Spinal cord (tissue), 10 donors: ENCODE results near the gene HPSE2. TPM values are rescaled to one million over a fixed set of nuclear protein-coding genes. Genes with fewer than 3 reads are reported as not detected.

Experiments used
- DNase-seq, 6 donors: peaks; one replicate each; pipeline versions ENCODE4 v3.0.0 to v3.0.0-alpha.2; 2013 to 2015; ENCODE audit warnings: low spot score in 6 of 6, low read depth in 4 of 6
- H3K27ac ChIP-seq: one replicate; pipeline ENCODE4 v1.5.1; 2013; ENCODE audit warnings: low read depth, low read length, control low read depth
- H3K27me3 ChIP-seq: one replicate; pipeline ENCODE4 v1.6.1; 2013; ENCODE audit warnings: low read length; ENCODE audit not compliant: control insufficient read depth, insufficient read depth
- H3K36me3 ChIP-seq: one replicate; pipeline ENCODE4 v1.6.1; 2013; ENCODE audit warnings: low read length; ENCODE audit not compliant: control insufficient read depth, insufficient read depth
- H3K4me1 ChIP-seq: one replicate; pipeline ENCODE4 v1.6.1; 2013; ENCODE audit warnings: low read length; ENCODE audit not compliant: control insufficient read depth, insufficient read depth
- H3K4me3 ChIP-seq: one replicate; pipeline ENCODE4 v1.5.1; 2013; ENCODE audit warnings: low read depth, low read length, control low read depth
- H3K9me3 ChIP-seq: one replicate; pipeline ENCODE4 v1.6.1; 2013; ENCODE audit warnings: low read length; ENCODE audit not compliant: control insufficient read depth, insufficient read depth
- WGBS: methylation state at CpG from one replicate; pipeline ENCODE4 v1.1.5; 2013; ENCODE audit warnings: missing lambda C conversion rate; ENCODE audit not compliant: insufficient coverage; 5-methylcytosine and 5-hydroxymethylcytosine counted together
- polyA plus RNA-seq, 2 donors: library from polyadenylated mRNA; unstranded; fragments of 120-200 nt; gene quantifications; one replicate each; pipeline ENCODE4 v1.2.1, GENCODE V29; 2013; ENCODE audit not compliant: insufficient read length in 2 of 2
- total RNA-seq, 2 donors: library from RNA; depleted of rRNA in 1 of 2; stranded (reverse); fragments of 120-200 nt in 1 of 2; fragments of >200 nt in 1 of 2; gene quantifications; one replicate each; pipeline versions ENCODE4 v1.2.3 to v1.2.4, GENCODE V29; 2013 to 2014
- donor health status: healthy.

Gene HPSE2
- total and polyA plus RNA-seq, 4 donors, result 0.28 to 1.1 (median 0.93) TPM

DNA sequence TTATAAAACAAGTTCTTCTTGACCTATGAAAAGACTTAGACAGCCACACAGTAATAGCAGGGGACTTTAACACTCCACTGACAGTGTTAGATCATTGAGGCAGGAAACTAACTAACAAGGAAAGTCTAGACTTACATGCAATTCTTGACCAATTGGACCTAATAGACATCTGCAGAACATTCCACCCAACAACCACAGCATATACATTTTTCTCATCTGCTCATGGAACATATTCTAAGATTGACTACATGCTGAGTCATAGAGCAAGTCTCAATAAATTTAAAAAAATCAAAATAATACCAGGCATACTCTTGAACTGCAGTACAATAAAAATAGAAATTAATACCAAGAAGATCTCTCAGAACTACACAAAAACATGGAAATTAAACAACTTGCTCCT, 569.4 kb downstream of the HPSE2 start:
- H3K27ac ChIP-seq, result no peak overlapping the region
- no peak overlapping the region for H3K4me3 ChIP-seq
- H3K27me3 ChIP-seq, result no peaks in the 10 kb centered on the region
- H3K9me3 ChIP-seq, result no peaks in the 10 kb centered on the region
- no peaks in the 10 kb centered on the region for H3K36me3 ChIP-seq
- no peak for DNase-seq
- no peaks in the 10 kb centered on the region for H3K4me1 ChIP-seq

DNA sequence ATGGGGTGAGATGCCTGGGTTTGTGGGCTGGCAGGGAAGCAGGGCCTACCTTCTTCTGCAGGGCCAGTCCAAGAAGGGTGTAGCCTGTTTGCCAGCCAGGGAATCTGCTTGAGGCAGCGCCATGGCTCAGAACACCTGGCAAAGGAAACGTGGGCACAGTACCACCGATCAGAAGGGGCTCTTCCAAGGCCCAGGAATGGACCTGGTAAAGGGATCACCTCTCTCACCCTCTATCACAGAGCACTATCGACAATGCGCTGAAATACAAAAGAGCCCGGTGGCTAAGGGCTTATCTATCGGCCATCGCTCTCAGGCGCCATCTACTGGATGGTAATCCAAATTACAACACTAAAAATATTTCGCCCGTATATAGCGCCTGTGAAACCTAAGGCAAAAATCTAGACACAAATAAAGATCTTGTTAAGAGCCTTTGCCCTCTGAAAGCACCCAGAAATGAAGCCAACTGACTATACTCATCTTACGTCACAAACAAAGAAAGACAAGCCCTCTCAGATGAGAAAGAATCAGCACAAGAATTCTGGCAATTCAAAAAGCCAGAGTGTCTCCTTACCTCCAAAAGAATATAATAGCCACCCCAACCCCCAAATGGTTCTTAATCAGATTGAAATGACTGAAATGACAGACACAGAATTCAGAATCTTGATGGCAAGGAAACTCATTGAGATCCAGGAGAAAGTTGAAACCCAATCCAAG, 571.2 kb downstream of the HPSE2 start:
- no peak for DNase-seq

DNA sequence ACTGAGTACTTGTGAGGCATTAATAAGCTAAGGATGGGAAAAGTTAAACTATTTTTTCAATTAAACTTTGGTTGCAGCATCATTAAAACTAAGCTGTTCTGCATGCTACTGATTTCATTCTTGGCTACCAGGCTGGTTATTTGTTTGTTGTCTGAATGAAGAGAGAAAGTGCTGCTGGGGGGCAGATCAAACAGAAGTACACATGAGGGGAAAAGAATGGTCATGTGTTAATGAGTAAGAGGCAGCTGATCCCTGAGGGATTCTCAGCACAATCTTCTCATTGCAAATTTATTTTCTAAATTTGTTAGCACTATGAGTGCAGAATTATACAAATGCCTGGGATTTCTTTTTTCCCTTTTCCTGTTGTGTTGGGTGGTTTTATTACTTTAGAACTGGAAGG, 575.7 kb downstream of the HPSE2 start:
- no peaks in the 10 kb centered on the region for H3K27me3 ChIP-seq
- no peak overlapping the region for H3K4me3 ChIP-seq
- DNase-seq, result peak in 1 of 6 donors; percentile 11
- no peaks in the 10 kb centered on the region for H3K9me3 ChIP-seq
- no peaks in the 10 kb centered on the region for H3K4me1 ChIP-seq
- no peaks in the 10 kb centered on the region for H3K36me3 ChIP-seq
- no peak overlapping the region for H3K27ac ChIP-seq

More for the DNA sequence above, 571.2 kb downstream of the HPSE2 start:
- Histone ChIP-seq H3K27me3 (no peaks in the 10 kb centered on the region), H3K9me3 (no peaks in the 10 kb centered on the region), H3K4me3 (no peak overlapping the region), H3K27ac (no peak overlapping the region), H3K4me1 (no peaks in the 10 kb centered on the region), H3K36me3 (no peaks in the 10 kb centered on the region)
- 48% methylated on average over 11 of the region's 13 CpGs for WGBS

DNA sequence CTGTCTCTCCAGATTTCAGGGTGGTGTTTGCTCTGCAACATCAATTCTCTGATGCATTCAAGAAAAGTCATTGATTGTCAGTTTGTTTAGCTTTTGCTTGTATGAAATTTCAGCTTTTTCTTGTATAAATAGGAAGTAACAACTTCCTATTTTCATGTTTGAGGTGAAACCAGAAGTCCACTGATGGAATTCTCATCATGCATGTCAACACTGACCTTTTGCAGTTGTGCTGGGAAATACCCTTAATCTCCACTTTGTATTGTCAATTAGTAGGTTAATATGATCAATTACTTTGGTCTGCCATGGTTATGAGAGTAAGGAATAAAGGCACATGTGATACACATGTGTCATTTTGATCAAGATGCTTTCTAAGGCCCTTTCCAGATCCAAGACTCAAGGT, 580.2 kb downstream of the HPSE2 start:
- Histone ChIP-seq H3K4me3 (no peak overlapping the region), H3K4me1 (no peaks in the 10 kb centered on the region), H3K9me3 (no peaks in the 10 kb centered on the region), H3K27ac (no peak overlapping the region), H3K36me3 (no peaks in the 10 kb centered on the region), H3K27me3 (no peaks in the 10 kb centered on the region)
- no peak for DNase-seq

DNA sequence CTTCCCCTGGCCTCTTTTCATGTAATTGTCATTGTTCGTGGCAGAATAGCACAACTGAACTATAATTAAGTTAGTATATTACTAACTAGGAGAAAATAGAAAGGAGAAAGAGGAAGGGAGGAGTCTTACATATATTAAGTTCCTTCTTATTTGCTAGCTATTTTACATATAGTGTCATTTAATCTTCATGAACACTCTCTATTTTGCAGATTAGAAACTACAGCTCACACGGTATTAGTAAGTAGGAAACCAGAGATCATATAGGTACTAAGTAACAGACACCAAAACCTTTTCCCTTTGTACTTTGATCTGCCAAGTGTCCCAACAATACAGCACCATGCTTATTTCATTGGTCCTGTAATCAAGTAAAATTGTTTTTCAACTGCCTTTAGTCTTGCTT, 586.5 kb downstream of the HPSE2 start:
- Histone ChIP-seq H3K4me1 (no peaks in the 10 kb centered on the region), H3K36me3 (no peaks in the 10 kb centered on the region), H3K27ac (no peak overlapping the region), H3K9me3 (no peaks in the 10 kb centered on the region), H3K4me3 (no peak overlapping the region), H3K27me3 (no peaks in the 10 kb centered on the region)
- WGBS, result no CpG with 5 or more reads among the region's 2 CpGs
- no peak for DNase-seq

DNA sequence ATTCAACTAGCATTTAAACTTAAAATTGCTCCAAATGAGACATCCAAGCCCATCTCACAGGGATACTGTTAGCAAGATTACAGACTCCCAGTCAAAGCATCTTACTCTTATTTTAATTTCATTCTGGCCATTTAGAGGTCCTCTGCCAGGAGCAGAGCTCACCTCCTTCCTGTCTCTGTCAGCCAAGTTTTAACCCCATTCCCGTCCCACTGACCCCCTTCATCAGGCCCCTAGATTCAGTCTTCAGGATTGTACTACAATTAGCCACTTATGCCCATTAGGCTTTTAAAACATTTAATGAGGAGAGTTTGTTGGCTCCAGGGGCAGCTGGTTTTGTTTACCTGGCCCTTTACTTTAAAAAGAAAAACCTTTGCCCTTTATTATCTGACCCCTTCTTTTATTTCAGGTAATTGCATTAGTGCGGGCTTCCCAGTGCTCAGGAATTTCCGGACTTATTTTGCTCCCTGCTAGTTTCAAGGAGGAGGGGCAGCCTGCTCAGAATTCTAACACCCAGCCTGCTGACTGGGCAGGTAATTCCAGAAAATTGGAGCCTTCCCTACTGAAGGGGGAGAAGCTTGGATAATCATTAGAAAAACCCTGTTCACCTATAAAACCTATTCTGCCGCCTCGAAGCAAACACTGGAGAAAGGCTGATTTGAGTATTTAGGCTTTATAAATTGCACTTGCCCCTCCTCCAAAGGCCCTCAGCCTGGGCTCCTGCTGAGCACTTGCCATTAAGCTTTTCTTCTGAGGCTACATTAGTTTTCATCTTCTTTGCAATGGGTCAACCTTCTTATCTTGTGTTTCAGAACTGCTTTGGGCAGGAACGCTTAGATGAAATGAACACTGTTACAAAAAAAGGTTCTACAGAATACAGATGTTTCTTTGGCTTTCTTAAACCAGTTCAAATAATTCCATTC, 588.4 kb downstream of the HPSE2 start:
- Histone ChIP-seq H3K27me3 (no peaks in the 10 kb centered on the region), H3K36me3 (no peaks in the 10 kb centered on the region), H3K4me3 (no peak overlapping the region), H3K4me1 (no peaks in the 10 kb centered on the region), H3K27ac (no peak overlapping the region), H3K9me3 (no peaks in the 10 kb centered on the region)
- DNase-seq, result peak in 2 of 6 donors; percentile 14 to 41
- 17% methylated on average over 2 of the region's 6 CpGs for WGBS

DNA sequence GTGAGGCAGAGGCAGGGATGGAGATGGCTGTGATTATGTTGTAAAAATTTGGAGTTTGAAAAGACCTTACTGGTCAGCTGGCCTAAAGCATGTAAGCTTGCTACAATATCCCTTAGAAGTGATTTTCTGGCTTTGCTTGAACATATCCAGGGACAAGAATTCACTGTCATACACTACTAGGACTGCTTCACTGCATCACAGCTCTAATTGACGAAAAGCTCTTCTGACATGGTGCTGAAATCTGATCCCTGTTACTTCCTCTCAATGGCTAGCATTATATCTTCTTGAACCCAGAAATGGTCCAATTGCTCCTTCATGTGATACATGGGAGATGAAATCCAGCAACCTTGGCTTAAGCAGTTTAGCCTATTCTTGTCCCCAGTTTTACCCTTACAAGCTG, 591.2 kb downstream of the HPSE2 start:
- no peak overlapping the region for H3K4me3 ChIP-seq
- DNase-seq, result no peak
- H3K9me3 ChIP-seq, result no peaks in the 10 kb centered on the region
- 100% methylated on average over 1 of the region's 1 CpG for WGBS
- H3K4me1 ChIP-seq, result no peaks in the 10 kb centered on the region
- no peak overlapping the region for H3K27ac ChIP-seq
- H3K36me3 ChIP-seq, result no peaks in the 10 kb centered on the region
- H3K27me3 ChIP-seq, result no peaks in the 10 kb centered on the region

DNA sequence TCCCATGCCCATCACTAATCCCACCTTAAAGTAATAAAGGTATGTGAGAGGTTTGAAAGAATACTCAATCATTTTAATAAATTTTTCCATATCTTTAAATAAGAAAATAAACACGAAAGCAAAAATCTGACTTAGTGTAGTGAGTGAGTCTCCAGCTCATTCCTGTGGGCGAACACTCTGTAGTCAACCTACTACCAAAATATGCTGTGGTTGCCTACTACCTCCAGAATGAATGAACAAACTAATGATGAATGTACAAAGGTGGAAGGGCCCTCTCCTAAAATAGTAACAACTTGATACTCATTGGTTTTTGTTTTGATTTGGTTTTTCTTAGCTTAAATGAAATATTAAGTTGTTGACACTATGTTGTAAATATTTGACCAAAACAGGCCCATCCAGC, 593.4 kb downstream of the HPSE2 start:
- DNase-seq, result no peak
- Histone ChIP-seq H3K9me3 (no peaks in the 10 kb centered on the region), H3K27ac (no peak overlapping the region), H3K4me3 (no peak overlapping the region), H3K27me3 (no peaks in the 10 kb centered on the region), H3K36me3 (no peaks in the 10 kb centered on the region), H3K4me1 (no peaks in the 10 kb centered on the region)
- WGBS, result no CpG with 5 or more reads among the region's 2 CpGs

DNA sequence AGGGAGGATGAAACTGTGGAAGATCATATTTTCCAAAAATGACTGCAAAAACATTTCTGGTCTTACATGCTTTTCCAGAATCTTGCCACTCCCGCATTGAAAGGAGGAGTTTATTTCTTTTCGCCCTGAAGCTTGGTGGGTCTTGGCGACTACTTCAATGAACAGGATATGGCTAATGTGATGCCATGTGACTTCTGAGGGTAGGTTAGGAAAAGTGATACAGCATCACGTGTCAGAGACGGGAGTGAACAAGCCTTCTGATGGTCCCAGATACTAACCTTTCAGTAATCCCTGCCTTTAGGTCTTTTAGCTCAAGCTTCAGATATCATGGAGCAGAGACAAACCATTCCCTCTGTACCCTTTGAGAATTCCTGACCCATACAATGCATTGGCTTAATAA, 596.7 kb downstream of the HPSE2 start:
- WGBS, result 100% methylated on average over 3 of the region's 5 CpGs
- H3K9me3 ChIP-seq, result no peaks in the 10 kb centered on the region
- no peaks in the 10 kb centered on the region for H3K4me1 ChIP-seq

DNA sequence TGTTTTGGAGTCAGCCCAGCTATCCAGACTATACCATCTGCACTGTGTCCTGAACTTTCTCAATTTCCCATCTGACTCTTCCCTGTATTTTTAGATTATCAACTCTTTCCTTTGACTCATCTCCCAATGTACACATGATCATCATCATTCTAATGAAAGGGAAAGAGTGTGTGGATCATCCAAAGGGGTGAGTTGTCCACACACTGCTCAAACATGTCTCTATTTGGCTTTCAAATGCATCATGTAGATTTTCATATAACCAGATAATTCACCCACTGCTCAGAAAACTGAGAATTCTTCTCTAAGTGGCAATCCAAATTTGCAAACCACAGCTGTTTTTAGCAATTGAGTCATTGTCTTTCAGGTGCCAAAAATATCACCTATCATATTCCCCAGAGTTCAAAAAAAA, 598.7 kb downstream of the HPSE2 start:
- no peaks in the 10 kb centered on the region for H3K27me3 ChIP-seq
- no peaks in the 10 kb centered on the region for H3K36me3 ChIP-seq
- H3K4me1 ChIP-seq, result no peaks in the 10 kb centered on the region
- H3K27ac ChIP-seq, result no peak overlapping the region
- no peaks in the 10 kb centered on the region for H3K9me3 ChIP-seq
- H3K4me3 ChIP-seq, result no peak overlapping the region
- DNase-seq, result no peak

More for the DNA sequence above, 596.7 kb downstream of the HPSE2 start:
- H3K36me3 ChIP-seq, result no peaks in the 10 kb centered on the region
- no peak overlapping the region for H3K27ac ChIP-seq
- no peak for DNase-seq
- H3K4me3 ChIP-seq, result no peak overlapping the region
- H3K27me3 ChIP-seq, result no peaks in the 10 kb centered on the region
